Mesenteric fat pad (tissue), 1 donor: ENCODE data around the gene SLCO1B3. TPM values are rescaled to one million over a fixed set of nuclear protein-coding genes. Genes with fewer than 3 reads are reported as not detected.

Source experiments
- DNase-seq: peaks from one replicate; pipeline ENCODE4 v3.0.0-alpha.2; 2020; ENCODE audit warnings: low spot score
- total RNA-seq: library from RNA; stranded (reverse); fragmentation: NEBNext Ultra II Directional; extraction: Animal tissue kit (Norgen Biotek cat#: 25700); gene quantifications from one replicate; pipeline ENCODE4 v1.2.1, GENCODE V29; 2021
- donor health status: DM: yes; HTN: yes; CAD: no.

The SLCO1B3 gene
- total RNA-seq, 1 donor from 2014 or later, result not detected

DNA sequence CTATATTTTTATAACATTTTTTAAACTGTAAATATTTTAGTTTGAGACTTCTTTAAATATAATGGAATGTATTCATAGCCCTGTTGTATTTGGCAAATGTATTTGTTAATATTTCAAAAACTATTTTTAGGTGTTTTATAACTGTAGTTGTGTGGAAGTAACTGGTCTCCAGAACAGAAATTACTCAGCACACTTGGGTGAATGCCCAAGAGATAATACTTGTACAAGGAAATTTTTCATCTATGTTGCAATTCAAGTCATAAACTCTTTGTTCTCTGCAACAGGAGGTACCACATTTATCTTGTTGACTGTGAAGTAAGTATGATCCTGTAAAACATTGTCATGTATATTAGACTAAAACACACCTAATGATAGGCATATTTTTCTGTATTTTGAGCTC, 72.8 kb downstream of the SLCO1B3 start:
- no peak for DNase-seq

DNA sequence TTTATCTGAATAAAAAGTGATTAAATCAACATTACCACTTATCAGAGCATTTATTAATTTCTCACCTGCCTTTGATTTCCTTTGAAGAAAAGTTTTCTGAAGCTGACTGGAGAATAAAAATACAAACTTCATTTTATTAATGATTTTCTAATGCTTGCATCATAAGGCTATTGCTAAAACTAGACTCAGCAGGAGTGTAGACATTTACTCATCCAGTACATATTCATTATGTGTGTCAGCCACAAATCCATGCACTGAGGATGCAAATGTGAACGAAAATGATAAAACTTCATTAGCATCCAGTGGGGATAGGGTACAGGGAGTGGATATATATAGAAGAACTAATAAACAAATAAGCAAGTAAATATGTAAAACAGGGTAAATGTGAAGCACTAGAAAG, 74.6 kb downstream of the SLCO1B3 start:
- DNase-seq, result no peak

DNA sequence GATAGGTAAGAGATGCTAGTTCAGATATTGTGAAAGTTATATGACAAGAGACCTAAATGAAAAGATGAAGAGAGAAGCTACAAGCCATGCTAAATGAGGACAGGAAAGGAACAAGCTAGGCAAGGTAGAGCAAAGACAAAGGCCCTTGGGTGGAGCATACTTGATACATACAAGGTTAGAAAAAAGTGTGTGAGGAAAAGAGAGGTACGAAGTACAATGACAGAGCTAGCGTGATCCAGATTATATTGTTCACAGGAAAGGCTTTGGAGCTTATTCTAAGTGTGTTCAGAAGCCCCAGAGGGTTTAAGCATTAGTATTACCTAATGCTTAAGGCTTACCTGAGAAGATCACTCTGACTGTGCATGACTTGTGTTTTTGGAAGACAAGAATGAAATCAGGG, 75.0 kb downstream of the SLCO1B3 start:
- DNase-seq, result no peak

DNA sequence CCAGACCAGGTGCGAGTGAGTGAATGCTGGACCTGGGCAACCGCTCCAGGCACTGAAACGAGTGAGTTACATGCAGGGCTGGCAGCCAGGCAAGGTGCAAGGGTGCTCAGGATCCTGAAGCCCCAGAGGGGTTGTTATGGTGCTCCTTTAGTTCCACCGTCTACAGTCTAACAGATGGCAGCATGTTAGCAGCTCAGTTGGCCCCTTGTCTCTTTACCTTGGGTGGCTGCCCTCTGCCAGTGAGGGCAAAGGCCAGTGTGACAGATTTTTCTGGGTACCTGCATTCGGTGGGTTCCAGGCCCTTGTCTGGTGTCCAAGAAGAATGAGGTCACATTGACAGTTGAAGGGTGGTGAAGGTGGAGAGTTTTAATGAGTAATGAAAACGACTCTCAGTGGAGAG, 106.8 kb downstream of the SLCO1B3 start:
- DNase-seq, result no peak

DNA sequence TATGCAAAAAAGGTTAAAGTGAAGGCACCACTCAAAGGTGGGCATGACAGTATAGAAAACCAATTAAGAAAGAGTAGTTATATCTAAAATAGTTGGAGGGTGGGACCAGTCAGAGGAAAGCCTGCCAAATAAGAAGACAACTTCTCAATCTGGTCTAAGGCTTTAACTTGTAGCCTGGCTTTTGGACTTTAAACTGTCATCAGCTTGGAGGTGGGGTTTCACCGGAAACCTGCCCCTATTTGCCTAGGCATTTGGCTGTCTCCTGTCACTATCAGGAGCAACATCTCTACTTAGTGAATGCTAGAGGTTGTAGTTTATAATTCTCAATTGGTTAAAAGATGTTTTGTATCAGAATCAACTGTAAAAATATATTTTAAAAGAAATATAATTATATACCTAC, 107.3 kb downstream of the SLCO1B3 start:
- no peak for DNase-seq

DNA sequence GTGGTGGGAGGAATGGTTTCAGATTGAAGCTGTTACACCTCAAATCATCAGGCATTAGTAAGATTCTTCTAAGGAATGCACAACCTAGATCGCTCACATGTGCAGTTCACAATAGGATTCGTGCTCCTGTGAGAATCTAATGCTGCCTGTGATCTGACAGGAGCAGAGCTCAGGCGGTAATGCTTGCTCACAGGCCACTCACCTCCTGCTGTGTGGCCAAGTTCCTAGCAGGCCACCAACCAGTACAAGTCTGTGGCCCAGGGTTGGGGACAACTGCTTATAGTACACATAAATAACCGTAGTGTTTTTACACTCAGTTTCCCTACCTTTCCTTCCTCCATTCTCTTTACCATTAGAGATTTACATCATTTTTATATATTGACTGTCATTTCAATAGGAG, 121.4 kb downstream of the SLCO1B3 start:
- DNase-seq, result no peak

DNA sequence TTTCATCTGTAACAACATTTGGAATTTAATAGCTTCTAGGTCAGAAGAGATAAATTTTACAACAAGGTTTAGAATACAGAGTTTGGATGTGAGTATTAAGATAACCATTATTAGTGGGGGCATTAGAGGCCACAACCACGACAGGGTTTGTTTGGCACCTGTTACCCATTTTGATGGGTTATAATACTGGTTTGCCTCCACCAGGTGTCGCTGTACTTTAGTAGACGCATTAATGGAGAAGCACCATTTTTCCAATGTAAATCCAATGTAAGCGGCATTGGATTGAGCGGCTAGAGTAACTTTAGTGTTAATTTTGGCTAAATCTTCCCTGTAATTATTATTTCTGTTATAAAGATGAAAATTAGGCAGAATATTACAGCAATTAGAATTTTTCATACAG, 136.2 kb downstream of the SLCO1B3 start:
- DNase-seq, result no peak

DNA sequence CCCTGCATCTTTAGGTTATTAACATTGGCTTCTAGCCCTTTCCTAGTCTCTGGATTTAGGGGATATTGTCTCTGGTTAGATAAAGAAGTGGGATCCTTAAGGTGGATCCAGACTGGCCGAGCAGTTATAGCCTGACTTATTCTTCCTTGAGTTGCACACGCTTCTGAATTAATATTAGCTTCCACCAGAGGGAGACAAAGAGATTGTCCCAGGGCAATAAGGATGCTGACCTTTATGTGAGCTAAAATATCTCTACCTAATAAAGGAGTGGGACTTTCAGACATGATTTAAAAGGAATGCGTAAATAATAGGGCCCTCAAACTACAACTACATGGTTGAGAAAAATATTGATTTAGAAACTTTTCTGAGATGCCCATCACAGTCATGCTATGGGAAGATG, 139.7 kb downstream of the SLCO1B3 start:
- no peak for DNase-seq

DNA sequence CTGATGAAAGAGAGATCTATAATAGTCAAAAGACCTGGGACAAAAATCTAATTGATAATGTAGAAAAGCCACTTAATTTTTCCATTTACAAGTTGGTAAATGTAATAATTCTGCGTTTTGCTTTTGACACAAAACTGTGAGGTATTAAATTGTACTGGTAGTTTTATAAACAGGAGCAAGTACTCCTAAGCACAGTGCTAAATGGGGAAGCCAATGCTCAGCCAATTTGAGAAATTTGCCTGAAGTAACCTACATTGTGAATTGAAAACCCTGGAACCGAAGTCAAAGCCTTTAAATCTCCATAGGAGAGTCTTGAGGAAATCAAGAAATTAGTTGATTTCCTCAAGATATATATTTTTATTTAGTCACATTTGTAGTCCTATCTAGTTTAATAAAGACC, 152.8 kb downstream of the SLCO1B3 start:
- no peak for DNase-seq

DNA sequence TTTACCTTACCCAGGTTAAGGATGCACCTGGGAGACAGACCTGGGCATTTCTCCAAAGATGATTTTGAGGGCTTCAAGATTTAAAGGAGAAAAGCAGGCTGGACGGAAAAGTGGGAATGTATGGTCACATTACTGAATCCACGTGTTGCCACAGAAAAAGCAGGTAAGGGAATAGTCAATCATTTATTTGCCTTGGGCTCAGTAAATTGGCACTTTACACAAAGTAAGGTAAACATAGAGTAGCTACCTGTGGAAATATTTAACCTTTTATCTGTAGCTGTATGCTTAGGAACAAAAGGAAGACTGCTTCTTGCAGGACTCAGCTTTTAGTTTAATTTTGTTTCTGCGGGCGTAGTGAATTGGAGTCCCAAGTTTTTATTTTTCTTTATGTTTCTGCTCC, 153.3 kb downstream of the SLCO1B3 start:
- DNase-seq, result no peak

Other genes with a start within 250 kb of the SLCO1B3 start
- 0.55 TPM for gene SLCO1C1, start 115.4 kb upstream of the SLCO1B3 start, total RNA-seq